ENCODE results near the gene PIK3AP1. TPM values are rescaled to one million over a fixed set of nuclear protein-coding genes. Genes with fewer than 3 reads are reported as not detected.

PIK3AP1 gene
- total and polyA plus RNA-seq, 2 of the 8 experiments (the other 6 are each of a cell fraction or from before 2014, with no cell fraction given), result 1.9 to 4.5 TPM

DNA sequence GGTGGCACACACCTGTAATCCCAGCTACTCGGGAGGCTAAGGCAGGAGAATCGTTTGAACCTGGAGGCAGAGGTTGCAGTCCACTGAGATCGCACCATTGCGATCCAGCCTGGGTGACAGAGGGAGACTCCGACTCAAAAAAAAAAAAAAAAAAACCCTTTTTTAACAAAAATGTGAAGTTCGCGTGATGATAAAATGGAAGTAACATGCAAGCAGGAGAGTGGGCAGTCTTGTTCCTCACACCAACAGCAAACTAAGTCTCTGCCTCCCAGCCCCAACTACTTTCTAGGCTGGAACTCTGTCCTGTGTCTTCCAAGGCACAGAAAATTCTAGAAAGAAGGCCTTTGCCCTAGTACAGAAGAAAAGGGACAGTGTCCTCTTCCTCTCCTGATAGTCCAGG lies 11.3 kb downstream of the PIK3AP1 start (continued):
- TF ChIP-seq, protein P1, sequence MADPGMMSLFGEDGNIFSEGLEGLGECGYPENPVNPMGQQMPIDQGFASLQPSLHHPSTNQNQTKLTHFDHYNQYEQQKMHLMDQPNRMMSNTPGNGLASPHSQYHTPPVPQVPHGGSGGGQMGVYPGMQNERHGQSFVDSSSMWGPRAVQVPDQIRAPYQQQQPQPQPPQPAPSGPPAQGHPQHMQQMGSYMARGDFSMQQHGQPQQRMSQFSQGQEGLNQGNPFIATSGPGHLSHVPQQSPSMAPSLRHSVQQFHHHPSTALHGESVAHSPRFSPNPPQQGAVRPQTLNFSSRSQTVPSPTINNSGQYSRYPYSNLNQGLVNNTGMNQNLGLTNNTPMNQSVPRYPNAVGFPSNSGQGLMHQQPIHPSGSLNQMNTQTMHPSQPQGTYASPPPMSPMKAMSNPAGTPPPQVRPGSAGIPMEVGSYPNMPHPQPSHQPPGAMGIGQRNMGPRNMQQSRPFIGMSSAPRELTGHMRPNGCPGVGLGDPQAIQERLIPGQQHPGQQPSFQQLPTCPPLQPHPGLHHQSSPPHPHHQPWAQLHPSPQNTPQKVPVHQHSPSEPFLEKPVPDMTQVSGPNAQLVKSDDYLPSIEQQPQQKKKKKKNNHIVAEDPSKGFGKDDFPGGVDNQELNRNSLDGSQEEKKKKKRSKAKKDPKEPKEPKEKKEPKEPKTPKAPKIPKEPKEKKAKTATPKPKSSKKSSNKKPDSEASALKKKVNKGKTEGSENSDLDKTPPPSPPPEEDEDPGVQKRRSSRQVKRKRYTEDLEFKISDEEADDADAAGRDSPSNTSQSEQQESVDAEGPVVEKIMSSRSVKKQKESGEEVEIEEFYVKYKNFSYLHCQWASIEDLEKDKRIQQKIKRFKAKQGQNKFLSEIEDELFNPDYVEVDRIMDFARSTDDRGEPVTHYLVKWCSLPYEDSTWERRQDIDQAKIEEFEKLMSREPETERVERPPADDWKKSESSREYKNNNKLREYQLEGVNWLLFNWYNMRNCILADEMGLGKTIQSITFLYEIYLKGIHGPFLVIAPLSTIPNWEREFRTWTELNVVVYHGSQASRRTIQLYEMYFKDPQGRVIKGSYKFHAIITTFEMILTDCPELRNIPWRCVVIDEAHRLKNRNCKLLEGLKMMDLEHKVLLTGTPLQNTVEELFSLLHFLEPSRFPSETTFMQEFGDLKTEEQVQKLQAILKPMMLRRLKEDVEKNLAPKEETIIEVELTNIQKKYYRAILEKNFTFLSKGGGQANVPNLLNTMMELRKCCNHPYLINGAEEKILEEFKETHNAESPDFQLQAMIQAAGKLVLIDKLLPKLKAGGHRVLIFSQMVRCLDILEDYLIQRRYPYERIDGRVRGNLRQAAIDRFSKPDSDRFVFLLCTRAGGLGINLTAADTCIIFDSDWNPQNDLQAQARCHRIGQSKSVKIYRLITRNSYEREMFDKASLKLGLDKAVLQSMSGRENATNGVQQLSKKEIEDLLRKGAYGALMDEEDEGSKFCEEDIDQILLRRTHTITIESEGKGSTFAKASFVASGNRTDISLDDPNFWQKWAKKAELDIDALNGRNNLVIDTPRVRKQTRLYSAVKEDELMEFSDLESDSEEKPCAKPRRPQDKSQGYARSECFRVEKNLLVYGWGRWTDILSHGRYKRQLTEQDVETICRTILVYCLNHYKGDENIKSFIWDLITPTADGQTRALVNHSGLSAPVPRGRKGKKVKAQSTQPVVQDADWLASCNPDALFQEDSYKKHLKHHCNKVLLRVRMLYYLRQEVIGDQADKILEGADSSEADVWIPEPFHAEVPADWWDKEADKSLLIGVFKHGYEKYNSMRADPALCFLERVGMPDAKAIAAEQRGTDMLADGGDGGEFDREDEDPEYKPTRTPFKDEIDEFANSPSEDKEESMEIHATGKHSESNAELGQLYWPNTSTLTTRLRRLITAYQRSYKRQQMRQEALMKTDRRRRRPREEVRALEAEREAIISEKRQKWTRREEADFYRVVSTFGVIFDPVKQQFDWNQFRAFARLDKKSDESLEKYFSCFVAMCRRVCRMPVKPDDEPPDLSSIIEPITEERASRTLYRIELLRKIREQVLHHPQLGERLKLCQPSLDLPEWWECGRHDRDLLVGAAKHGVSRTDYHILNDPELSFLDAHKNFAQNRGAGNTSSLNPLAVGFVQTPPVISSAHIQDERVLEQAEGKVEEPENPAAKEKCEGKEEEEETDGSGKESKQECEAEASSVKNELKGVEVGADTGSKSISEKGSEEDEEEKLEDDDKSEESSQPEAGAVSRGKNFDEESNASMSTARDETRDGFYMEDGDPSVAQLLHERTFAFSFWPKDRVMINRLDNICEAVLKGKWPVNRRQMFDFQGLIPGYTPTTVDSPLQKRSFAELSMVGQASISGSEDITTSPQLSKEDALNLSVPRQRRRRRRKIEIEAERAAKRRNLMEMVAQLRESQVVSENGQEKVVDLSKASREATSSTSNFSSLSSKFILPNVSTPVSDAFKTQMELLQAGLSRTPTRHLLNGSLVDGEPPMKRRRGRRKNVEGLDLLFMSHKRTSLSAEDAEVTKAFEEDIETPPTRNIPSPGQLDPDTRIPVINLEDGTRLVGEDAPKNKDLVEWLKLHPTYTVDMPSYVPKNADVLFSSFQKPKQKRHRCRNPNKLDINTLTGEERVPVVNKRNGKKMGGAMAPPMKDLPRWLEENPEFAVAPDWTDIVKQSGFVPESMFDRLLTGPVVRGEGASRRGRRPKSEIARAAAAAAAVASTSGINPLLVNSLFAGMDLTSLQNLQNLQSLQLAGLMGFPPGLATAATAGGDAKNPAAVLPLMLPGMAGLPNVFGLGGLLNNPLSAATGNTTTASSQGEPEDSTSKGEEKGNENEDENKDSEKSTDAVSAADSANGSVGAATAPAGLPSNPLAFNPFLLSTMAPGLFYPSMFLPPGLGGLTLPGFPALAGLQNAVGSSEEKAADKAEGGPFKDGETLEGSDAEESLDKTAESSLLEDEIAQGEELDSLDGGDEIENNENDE (IDR thresholded peaks at IDR 0.05; ENCODE audit: insufficient replicate concordance, low read length), result no peak
- TF ChIP-seq POLR2A (IDR thresholded peaks at IDR 0.05; ENCODE audit: control extremely low read depth in 1 of 2, low read depth in 2 of 2, low read length in 2 of 2) (no peak), RNF2 (IDR thresholded peaks at IDR 0.05; ENCODE audit: borderline replicate concordance, low read depth, low read length, missing control alignments, poor library complexity, severe bottlenecking) (no peak), POLR2AphosphoS5 (IDR thresholded peaks at IDR 0.05; ENCODE audit: low read depth, low read length) (no peak), CHD2 (IDR thresholded peaks at IDR 0.05; ENCODE audit: low read length) (no peak)

Measured in H1 (cell line).